HS-5 (cell line): ENCODE data around the gene CHCHD6.

ENCODE experiments used
- DNase-seq: peaks from one replicate; pipeline ENCODE4 v3.0.0-alpha.2; 2012; ENCODE audit warnings: low read depth

The CHCHD6 gene, protein sequence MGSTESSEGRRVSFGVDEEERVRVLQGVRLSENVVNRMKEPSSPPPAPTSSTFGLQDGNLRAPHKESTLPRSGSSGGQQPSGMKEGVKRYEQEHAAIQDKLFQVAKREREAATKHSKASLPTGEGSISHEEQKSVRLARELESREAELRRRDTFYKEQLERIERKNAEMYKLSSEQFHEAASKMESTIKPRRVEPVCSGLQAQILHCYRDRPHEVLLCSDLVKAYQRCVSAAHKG

GRCh38 chr3:126703512-126704493, at the start of gene CHCHD6:
CHCHD6 (plus strand) TSS chr3:126704240; CDS start chr3:126704313, 73 bp downstream.
- DNase-seq = peak; percentile 80

DNA sequence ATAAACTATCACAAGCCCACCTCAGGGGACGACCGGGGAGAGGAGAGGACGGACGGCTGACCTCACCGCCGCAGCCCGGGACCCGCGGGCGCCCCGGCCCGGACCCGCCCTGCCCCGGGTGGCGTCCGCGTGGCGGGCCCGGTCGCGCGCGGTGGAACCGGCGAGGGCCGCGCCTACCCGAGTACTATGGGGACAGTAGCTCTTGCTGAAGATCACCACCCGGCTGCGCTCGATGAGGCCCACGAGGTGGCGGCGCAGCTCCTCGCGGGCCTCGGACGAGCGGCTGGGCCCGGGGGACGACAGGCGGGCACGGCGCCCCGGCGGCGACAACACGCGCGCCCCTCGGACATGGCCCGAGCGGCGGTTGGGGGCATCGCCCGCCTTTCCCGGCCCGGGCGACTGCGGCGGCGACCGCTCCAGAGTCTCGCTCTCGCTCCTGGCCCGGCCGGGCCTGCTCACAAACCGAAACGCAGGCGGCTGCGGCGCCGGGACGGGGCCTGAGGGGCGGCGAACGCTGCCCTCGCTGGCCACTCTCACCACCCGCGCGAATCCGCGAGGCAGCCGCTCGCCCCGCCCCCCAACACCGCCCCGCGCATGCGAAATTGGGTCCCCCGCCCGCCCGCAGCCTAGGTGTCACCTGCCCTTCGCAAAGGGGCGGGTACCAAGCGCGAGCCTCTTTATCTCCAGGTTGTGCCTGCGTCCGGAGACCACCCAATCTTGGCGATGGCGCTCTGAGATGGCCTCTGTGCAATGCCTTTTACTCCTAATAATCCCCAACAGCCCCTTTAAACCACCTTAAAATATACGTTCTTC, 49.3 kb upstream of the CHCHD6 start, which contains the start of gene TXNRD3:
Gene TXNRD3 (minus strand): TSS at position 554 of the 813 bp plus-strand sequence.
- no peak for DNase-seq

- no peak for DNase-seq
Measured at GRCh38 chr3:126655887-126656286, 48.2 kb upstream of the CHCHD6 start.

- DNase-seq = no peak
Measured at GRCh38 chr3:126656371-126657134, 47.5 kb upstream of the CHCHD6 start.

DNA sequence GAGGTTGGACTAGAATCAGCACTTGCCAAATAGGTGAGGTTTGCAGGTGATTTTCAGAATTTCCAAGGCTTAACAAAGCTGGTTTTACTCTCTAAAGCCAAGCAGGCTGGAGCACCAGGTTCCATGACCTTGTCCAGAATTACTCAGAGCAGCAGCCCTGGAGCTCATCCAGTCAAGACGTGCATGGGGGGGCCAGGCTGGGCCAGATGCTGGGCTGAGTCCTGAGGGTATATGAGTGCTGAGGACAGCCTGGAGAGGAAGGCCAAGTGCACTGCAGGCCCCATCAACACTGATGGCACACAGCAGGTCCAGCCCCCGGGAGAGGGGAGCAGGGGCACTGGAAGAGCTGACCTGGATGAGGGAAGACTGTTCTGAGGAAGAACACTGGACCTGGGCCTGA, 46.1 kb upstream of the CHCHD6 start:
- no peak for DNase-seq

DNA sequence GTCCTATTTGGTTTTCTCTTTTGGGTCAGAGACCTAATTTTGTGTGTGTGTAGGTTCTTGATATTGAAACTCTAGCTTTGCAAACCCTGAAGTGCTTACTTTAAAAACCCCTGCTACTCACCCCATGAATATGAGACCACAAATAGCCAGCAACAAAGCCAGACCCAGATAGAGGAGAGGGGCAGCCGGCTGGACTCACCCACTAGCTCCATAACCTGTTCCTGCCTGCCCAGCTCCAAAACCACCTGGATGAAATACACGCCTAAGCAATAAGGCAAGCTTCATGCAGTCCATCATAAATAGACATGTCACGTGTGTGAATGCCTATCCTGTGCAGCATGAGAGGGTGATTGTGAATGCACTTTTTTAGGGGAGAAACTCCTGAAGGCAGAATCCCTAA, 45.5 kb upstream of the CHCHD6 start:
- no peak for DNase-seq

- no peak for DNase-seq
Measured at GRCh38 chr3:126659915-126660886, 43.8 kb upstream of the CHCHD6 start.

GRCh38 chr3:126661532-126662364, 42.3 kb upstream of the CHCHD6 start:
- DNase-seq = no peak

GRCh38 chr3:126663257-126663656, 40.8 kb upstream of the CHCHD6 start:
- no peak for DNase-seq

GRCh38 chr3:126663750-126664149, 40.3 kb upstream of the CHCHD6 start:
- no peak for DNase-seq

DNA sequence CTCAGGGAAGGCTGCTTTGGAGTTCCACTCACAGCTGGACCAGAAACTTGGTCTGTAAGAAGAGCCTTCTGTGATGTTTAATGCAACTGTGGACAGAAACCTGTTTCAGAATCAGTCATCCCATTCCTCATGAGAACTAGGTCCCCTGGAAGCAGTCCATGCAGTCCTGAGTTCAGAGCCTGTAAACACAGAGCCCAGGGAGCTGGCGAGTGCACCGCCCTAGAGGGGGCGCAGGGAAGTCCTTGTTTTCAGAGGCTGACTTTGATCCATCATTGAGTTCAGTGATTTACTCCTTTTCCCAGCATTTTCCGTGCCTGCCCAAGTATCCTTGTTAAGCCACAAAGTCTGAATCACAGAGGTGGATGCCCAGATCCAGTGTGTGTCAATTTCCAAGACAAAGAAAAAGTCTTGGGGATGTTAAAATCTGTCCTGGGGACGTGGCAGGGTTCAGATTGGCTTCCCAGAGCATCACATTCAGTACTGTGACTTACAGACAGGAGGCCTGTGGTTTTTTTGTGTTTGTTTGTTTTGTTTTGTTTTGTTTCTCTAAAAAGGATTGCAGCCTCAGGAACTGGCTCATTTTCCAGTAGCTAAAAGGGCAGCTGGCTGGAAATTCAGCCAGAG, 39.3 kb upstream of the CHCHD6 start:
- DNase-seq = no peak

DNA sequence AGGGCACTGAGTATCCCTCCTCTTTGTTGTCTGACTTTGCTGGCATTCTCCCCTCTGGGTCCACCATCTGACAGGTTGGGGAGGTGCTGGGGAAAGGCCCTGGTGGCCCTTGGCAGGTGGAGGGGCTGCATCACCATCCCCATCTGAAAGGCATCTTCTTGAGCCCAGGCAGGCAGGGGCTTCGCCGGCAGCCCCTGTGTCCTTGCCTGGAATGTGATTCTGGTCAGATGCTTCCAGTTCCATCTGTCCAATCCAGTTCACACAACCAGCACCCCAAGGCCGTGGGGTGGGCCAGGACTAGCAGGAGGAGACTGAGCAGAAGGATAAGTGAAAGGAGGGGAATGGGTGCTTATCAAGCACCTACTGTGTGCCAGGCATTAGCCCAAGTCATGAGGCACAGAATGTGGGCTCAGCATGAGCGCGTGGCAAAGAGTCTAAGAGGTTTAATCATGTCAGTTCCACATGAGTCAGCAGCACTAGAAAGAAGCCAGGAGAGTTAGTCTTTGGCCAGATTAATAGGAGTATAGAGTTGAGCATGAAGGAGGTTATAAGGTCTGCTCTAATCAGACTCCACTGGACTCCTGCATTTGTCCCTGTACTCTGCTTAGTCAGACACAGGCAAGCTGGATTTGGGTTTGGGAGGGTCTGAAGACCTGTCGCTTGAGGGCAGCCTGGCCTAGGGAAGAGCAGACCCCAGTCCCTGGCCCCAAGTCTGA, 38.7 kb upstream of the CHCHD6 start:
- DNase-seq = no peak

DNA sequence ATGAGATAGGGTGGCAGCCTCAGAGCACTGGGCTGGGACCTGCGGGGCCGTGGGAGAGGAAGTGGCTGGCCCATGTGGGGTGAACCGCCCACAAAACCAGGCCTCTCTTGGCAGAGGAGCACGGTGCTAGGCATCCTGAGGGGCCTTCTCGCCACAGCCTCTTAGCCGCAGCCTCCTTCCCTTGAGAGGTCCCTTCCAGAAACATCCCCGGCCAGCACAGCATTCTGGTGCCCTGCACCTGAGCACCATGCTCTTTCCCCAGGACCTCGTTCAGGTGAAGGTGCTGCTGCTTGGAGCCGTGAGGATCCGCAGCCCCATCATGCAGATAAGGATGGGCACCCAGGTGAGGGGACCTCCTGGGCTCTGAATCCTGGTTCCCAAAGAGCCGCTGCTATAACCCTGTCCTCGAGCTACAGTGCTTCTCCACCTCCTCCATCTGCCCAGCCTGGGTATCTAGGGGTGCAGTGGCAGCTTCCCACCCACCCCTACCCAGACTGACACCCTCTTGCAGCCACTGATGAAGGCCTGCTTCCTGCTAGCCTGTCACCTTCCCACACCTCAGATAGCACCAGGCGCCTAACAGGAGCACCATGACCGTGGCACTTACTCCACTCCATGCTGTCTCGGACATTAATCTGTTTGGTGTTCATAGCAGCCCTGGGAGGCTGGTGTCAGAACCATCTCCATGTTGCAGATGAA, 37.9 kb upstream of the CHCHD6 start:
- DNase-seq = no peak

DNA sequence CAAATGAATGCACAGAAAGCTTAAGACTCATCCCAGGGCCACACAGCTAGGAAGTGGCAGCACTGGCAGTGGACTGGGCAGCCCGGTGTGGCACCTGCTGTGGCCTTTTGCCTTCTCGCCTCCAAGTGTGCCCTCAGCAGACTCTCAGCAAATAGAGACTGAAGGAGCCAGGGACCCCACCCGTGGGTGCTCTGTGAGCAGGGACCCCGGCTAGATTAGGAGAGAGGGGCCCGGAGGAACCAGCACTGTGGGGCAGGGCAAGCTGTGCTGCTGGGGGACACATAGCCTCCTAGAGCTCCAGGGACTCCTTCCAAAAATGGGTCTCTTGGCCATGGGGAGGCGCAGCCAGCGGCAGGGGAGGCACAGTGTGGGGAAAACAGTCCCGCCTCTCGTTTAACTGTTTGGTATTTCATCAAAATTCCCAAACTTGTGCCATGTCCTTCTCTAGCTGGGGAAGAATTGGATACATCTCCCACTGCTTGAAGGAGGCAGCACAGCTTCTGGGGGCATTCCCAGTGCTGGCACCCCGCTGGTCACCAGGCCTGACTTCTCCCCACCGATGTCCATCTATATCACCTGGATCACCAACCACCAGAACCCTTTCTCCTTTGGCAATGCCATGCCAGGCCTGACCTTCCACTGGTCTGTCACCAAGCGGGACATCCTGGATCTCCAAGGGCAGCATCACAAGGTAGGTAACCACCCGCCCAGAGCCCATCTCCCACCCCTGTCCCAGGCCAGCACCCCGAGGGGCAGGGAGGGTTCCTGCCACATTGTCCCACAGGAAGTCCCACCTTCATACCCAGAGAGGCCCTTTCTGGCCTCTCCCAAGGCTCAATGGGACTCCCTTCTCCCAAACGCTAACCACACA, 37.1 kb upstream of the CHCHD6 start:
- no peak for DNase-seq

GRCh38 chr3:126667631-126668449, 36.2 kb upstream of the CHCHD6 start:
- no peak for DNase-seq
